GM19395 (cell line): ENCODE results near the gene EFCAB6.

ENCODE experiments used
- ATAC-seq: cut with Tn5 transposase; IDR thresholded peaks from one replicate; pipeline ENCODE4 v1.9.1; 2021; ENCODE audit warnings: mild to moderate bottlenecking, moderate library complexity; ENCODE audit not compliant: unreplicated experiment

The EFCAB6 gene

GRCh38 chr22:43592476-43592875 is 219.6 kb downstream of the EFCAB6 start:
- ATAC-seq, result no peak

- no peak for ATAC-seq
These were observed 220.7 kb downstream of the EFCAB6 start for GRCh38 chr22:43591380-43591779.

GRCh38 chr22:43587574-43587973 is 224.5 kb downstream of the EFCAB6 start:
- no peak for ATAC-seq

- ATAC-seq, result no peak
These were observed 228.6 kb downstream of the EFCAB6 start for GRCh38 chr22:43583501-43583900.

- ATAC-seq, result no peak
These were observed 229.7 kb downstream of the EFCAB6 start for GRCh38 chr22:43582394-43582793.

GRCh38 chr22:43580271-43580750 is 231.8 kb downstream of the EFCAB6 start:
- no peak for ATAC-seq

- ATAC-seq, result no peak
These were observed 237.4 kb downstream of the EFCAB6 start for GRCh38 chr22:43574738-43575137.

GRCh38 chr22:43572710-43573109 is 239.4 kb downstream of the EFCAB6 start:
- no peak for ATAC-seq

- no peak for ATAC-seq
These were observed 240.9 kb downstream of the EFCAB6 start for GRCh38 chr22:43571181-43571580.

GRCh38 chr22:43570531-43571165 is 241.5 kb downstream of the EFCAB6 start:
- no peak for ATAC-seq

GRCh38 chr22:43569111-43569510 is 243.0 kb downstream of the EFCAB6 start:
- no peak for ATAC-seq

GRCh38 chr22:43567691-43568324 is 244.3 kb downstream of the EFCAB6 start:
- ATAC-seq, result no peak

- ATAC-seq, result no peak
These were observed 245.4 kb downstream of the EFCAB6 start for GRCh38 chr22:43566561-43567332.

GRCh38 chr22:43566021-43566420 is 246.1 kb downstream of the EFCAB6 start:
- no peak for ATAC-seq

- no peak for ATAC-seq
These were observed 247.2 kb downstream of the EFCAB6 start for GRCh38 chr22:43564859-43565258.

- ATAC-seq, result no peak
These were observed 248.5 kb downstream of the EFCAB6 start for GRCh38 chr22:43563571-43563970.

- no peak for ATAC-seq
These were observed 249.3 kb downstream of the EFCAB6 start for GRCh38 chr22:43562843-43563242.

- no peak for ATAC-seq
These were observed 250.5 kb downstream of the EFCAB6 start for GRCh38 chr22:43561415-43562178.

- ATAC-seq, result no peak
These were observed 251.5 kb downstream of the EFCAB6 start for GRCh38 chr22:43560651-43561050.

- ATAC-seq, result no peak
These were observed 256.3 kb downstream of the EFCAB6 start for GRCh38 chr22:43555561-43556515.
